ENCODE measurements around the gene CD101. TPM values are rescaled to one million over a fixed set of nuclear protein-coding genes. Genes with fewer than 3 reads are reported as not detected.

The CD101 gene, protein sequence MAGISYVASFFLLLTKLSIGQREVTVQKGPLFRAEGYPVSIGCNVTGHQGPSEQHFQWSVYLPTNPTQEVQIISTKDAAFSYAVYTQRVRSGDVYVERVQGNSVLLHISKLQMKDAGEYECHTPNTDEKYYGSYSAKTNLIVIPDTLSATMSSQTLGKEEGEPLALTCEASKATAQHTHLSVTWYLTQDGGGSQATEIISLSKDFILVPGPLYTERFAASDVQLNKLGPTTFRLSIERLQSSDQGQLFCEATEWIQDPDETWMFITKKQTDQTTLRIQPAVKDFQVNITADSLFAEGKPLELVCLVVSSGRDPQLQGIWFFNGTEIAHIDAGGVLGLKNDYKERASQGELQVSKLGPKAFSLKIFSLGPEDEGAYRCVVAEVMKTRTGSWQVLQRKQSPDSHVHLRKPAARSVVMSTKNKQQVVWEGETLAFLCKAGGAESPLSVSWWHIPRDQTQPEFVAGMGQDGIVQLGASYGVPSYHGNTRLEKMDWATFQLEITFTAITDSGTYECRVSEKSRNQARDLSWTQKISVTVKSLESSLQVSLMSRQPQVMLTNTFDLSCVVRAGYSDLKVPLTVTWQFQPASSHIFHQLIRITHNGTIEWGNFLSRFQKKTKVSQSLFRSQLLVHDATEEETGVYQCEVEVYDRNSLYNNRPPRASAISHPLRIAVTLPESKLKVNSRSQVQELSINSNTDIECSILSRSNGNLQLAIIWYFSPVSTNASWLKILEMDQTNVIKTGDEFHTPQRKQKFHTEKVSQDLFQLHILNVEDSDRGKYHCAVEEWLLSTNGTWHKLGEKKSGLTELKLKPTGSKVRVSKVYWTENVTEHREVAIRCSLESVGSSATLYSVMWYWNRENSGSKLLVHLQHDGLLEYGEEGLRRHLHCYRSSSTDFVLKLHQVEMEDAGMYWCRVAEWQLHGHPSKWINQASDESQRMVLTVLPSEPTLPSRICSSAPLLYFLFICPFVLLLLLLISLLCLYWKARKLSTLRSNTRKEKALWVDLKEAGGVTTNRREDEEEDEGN
- 0.66 TPM for polyA plus RNA-seq (2013, experiment 1 of 2)
- 0.43 TPM for polyA plus RNA-seq (2013, experiment 2 of 2)

DNA sequence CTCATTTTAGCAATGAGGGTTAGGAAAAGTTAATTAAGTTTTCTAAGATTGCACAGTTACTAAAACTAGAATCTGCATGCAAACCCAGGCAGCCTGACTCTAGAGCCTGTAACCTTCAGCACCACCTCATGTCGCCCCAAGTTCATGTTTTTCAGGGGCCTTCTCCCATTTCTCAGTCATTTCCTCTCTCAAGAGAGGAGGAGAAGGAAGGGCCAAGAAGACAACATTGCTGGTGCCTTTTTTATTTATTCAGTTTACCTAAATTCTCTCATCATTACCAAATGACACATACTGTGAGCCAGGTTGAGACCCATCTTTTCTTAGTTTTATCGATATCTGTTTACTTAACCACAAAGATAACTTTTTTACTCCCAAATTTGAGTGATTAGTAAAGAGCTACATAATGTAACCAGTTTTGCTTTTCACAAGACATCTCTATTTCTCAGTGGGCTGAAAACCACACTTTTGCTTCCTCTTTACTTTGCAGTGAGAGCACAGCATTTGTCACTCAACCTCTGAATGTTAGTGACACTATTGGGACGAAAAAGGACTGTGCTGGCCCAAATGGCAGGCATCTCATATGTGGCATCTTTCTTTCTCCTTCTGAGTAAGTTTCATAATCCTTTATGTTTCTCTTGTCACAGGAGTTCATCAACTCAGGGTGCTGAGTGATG is at the start of gene CD101:
TSS of gene CD101 (plus strand) at position 507 of the 674 bp plus-strand sequence. CDS start at position 565, 58 bp downstream.
- H3K4me3 ChIP-seq (ENCODE audit: low read length in 2 of 2) = no peak within 1 kb of the TSS
- no peak for DNase-seq (ENCODE audit: low spot score)
- no peak within 1 kb of the TSS for H3K27ac ChIP-seq (replicated peaks; ENCODE audit: low read length)
- no peaks in the 10 kb centered on the region for H3K27me3 ChIP-seq (ENCODE audit: control insufficient read depth in 3 of 3, insufficient read depth in 3 of 3, low read depth in 1 of 3, low read length in 3 of 3)
- no peak within 1 kb of the TSS for H3K4me2 ChIP-seq (ENCODE audit: insufficient read depth, low read length, poor library complexity, severe bottlenecking)
- WGBS, 2 donors (ENCODE audit: extremely low coverage in 2 of 2, insufficient read length in 2 of 2, insufficient replicate concordance in 1 of 2) = no CpG with 5 or more reads among the region's 3 CpGs
- no peak within 1 kb of the TSS for H3K14ac ChIP-seq (ENCODE audit: low read length)
- H2BK12ac ChIP-seq (ENCODE audit: low read length) = no peak within 1 kb of the TSS
- no peak within 1 kb of the TSS for H3K18ac ChIP-seq (ENCODE audit: low read length)
- H2AK5ac ChIP-seq (ENCODE audit: low read depth, low read length) = no peak within 1 kb of the TSS
- no peak within 1 kb of the TSS for H2BK15ac ChIP-seq (ENCODE audit: low read length)
- H3K79me1 ChIP-seq (ENCODE audit: low read depth, low read length) = no peaks in the 10 kb centered on the region
- H4K8ac ChIP-seq (ENCODE audit: low read depth, low read length) = no peak within 1 kb of the TSS
- no peak within 1 kb of the TSS for H3K9ac ChIP-seq (ENCODE audit: low read depth, low read length, poor library complexity)
- H3K4me1 ChIP-seq (ENCODE audit: control insufficient read depth in 2 of 2, insufficient read depth in 1 of 2, low read depth in 1 of 2, low read length in 2 of 2) = no peaks in the 10 kb centered on the region
- no peak within 1 kb of the TSS for H2AFZ ChIP-seq (ENCODE audit: low read length)
- no peak within 1 kb of the TSS for H4K91ac ChIP-seq (ENCODE audit: low read depth, low read length, poor library complexity)
- H3K36me3 ChIP-seq (replicated peaks in 1 of 2; ENCODE audit: control insufficient read depth in 2 of 2, insufficient read depth in 2 of 2, low read length in 2 of 2) = no peaks in the 10 kb centered on the region
- H3K23ac ChIP-seq (ENCODE audit: low read depth, low read length, poor library complexity) = no peak within 1 kb of the TSS
- H3K4ac ChIP-seq (ENCODE audit: low read length) = no peak within 1 kb of the TSS
- no peak within 1 kb of the TSS for H2BK120ac ChIP-seq (ENCODE audit: low read depth, low read length)
- H3K9me3 ChIP-seq (replicated peaks in 1 of 2; ENCODE audit: control insufficient read depth in 2 of 2, insufficient read depth in 1 of 2, low read depth in 1 of 2, low read length in 2 of 2) = no peaks in the 10 kb centered on the region
- no peak within 1 kb of the TSS for H2BK5ac ChIP-seq (ENCODE audit: low read length)

DNA sequence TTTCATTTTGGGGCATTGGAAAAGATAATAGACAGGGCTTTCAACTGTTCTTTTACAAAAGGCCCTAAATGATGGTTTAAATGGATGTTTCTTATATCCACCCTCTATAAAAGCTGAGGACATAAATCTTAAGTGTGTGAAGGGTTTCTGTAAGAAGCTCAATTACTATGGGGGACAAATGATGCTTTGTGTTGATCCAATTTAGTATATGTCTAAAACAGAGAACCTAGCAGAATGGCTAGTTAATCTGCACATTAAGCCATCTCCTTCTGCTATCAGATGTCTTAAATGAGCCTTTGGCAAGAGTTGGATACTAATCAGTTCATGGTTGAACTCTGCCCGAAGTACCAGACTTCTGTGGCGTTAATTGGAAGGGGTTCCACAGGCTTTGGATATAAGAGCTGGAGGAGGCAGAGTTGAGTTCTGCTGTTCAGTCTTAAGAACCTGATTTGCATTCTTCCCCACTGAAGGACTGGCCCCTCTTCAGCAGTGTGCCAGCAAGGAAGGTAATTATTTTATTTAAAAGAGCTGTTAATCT is 48.8 kb upstream of the CD101 start:
- Histone ChIP-seq H3K4me1 (ENCODE audit: control insufficient read depth in 2 of 2, insufficient read depth in 1 of 2, low read depth in 1 of 2, low read length in 2 of 2) (peaks cover 18 to 30% of the 10 kb centered on the region in 2 donors), H3K18ac (ENCODE audit: low read length) (no peak overlapping the region)
- WGBS, 2 donors (ENCODE audit: extremely low coverage in 2 of 2, insufficient read length in 2 of 2, insufficient replicate concordance in 1 of 2) = no CpG with 5 or more reads among the region's 2 CpGs

DNA sequence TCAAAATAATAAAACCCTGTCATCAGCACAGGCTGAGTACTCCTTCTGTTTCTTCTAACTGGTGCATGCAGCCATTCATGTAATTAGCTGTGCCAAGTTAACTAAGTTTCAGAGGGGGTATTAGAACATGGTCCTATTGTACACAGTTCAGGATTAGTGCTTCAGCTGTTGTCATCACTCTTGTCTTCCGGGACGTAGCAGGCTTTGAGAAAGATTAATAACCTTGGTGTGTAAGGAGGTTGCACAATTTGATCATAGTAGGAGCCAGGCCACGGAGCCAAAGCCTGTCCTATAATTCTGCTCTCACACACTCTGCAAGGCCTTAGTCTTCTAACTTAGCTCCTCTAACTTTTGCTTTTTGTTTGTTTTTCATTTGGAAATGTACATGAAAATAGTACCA is 47.1 kb upstream of the CD101 start:
- no CpG with 5 or more reads among the region's 3 CpGs for WGBS, 2 donors (ENCODE audit: extremely low coverage in 2 of 2, insufficient read length in 2 of 2, insufficient replicate concordance in 1 of 2)
- no peak overlapping the region for H3K23ac ChIP-seq (ENCODE audit: low read depth, low read length, poor library complexity)
- H3K18ac ChIP-seq (ENCODE audit: low read length) = no peak overlapping the region
- H2AK5ac ChIP-seq (ENCODE audit: low read depth, low read length) = no peak overlapping the region
- H2BK15ac ChIP-seq (ENCODE audit: low read length) = no peak overlapping the region
- H3K4ac ChIP-seq (ENCODE audit: low read length) = no peak overlapping the region
- no peak overlapping the region for H4K8ac ChIP-seq (ENCODE audit: low read depth, low read length)
- no peak overlapping the region for H3K9ac ChIP-seq (ENCODE audit: low read depth, low read length, poor library complexity)
- no peak overlapping the region for H3K4me3 ChIP-seq (ENCODE audit: low read length in 2 of 2)
- no peaks in the 10 kb centered on the region for H3K79me1 ChIP-seq (ENCODE audit: low read depth, low read length)
- no peak overlapping the region for H4K91ac ChIP-seq (ENCODE audit: low read depth, low read length, poor library complexity)
- peaks cover 12 to 26% of the 10 kb centered on the region in 2 donors for H3K4me1 ChIP-seq (ENCODE audit: control insufficient read depth in 2 of 2, insufficient read depth in 1 of 2, low read depth in 1 of 2, low read length in 2 of 2)
- no peak overlapping the region for H2BK12ac ChIP-seq (ENCODE audit: low read length)
- H3K27me3 ChIP-seq (ENCODE audit: control insufficient read depth in 3 of 3, insufficient read depth in 3 of 3, low read depth in 1 of 3, low read length in 3 of 3) = no peaks in the 10 kb centered on the region
- no peak for DNase-seq (ENCODE audit: low spot score)
- H3K36me3 ChIP-seq (replicated peaks in 1 of 2; ENCODE audit: control insufficient read depth in 2 of 2, insufficient read depth in 2 of 2, low read length in 2 of 2) = peaks cover 2 to 46% of the 10 kb centered on the region in 2 donors
- no peak overlapping the region for H3K27ac ChIP-seq (replicated peaks; ENCODE audit: low read length)
- no peaks in the 10 kb centered on the region for H3K9me3 ChIP-seq (replicated peaks in 1 of 2; ENCODE audit: control insufficient read depth in 2 of 2, insufficient read depth in 1 of 2, low read depth in 1 of 2, low read length in 2 of 2)
- H2BK120ac ChIP-seq (ENCODE audit: low read depth, low read length) = no peak overlapping the region
- no peak overlapping the region for H3K4me2 ChIP-seq (ENCODE audit: insufficient read depth, low read length, poor library complexity, severe bottlenecking)
- H3K14ac ChIP-seq (ENCODE audit: low read length) = no peak overlapping the region
- H2BK5ac ChIP-seq (ENCODE audit: low read length) = no peak overlapping the region
- H2AFZ ChIP-seq (ENCODE audit: low read length) = no peak overlapping the region

More for the DNA sequence above, 48.8 kb upstream of the CD101 start:
- Histone ChIP-seq H3K4me2 (ENCODE audit: insufficient read depth, low read length, poor library complexity, severe bottlenecking) (no peak overlapping the region), H4K91ac (ENCODE audit: low read depth, low read length, poor library complexity) (no peak overlapping the region), H3K79me1 (ENCODE audit: low read depth, low read length) (no peaks in the 10 kb centered on the region), H3K9me3 (replicated peaks in 1 of 2; ENCODE audit: control insufficient read depth in 2 of 2, insufficient read depth in 1 of 2, low read depth in 1 of 2, low read length in 2 of 2) (no peaks in the 10 kb centered on the region), H2AK5ac (ENCODE audit: low read depth, low read length) (no peak overlapping the region), H2BK5ac (ENCODE audit: low read length) (no peak overlapping the region), H4K8ac (ENCODE audit: low read depth, low read length) (no peak overlapping the region), H3K14ac (ENCODE audit: low read length) (no peak overlapping the region), H2BK15ac (ENCODE audit: low read length) (no peak overlapping the region), H3K23ac (ENCODE audit: low read depth, low read length, poor library complexity) (no peak overlapping the region), H3K27ac (replicated peaks; ENCODE audit: low read length) (no peak overlapping the region), H3K27me3 (ENCODE audit: control insufficient read depth in 3 of 3, insufficient read depth in 3 of 3, low read depth in 1 of 3, low read length in 3 of 3) (no peaks in the 10 kb centered on the region), H3K9ac (ENCODE audit: low read depth, low read length, poor library complexity) (no peak overlapping the region), H3K36me3 (replicated peaks in 1 of 2; ENCODE audit: control insufficient read depth in 2 of 2, insufficient read depth in 2 of 2, low read length in 2 of 2) (peaks cover 5 to 54% of the 10 kb centered on the region in 2 donors), H3K4me3 (ENCODE audit: low read length in 2 of 2) (no peak overlapping the region), H3K4ac (ENCODE audit: low read length) (no peak overlapping the region), H2AFZ (ENCODE audit: low read length) (no peak overlapping the region), H2BK12ac (ENCODE audit: low read length) (no peak overlapping the region), H2BK120ac (ENCODE audit: low read depth, low read length) (no peak overlapping the region)
- DNase-seq (ENCODE audit: low spot score) = no peak

All from neuronal stem cell (in vitro differentiated cells).